ENCODE data around the gene ATP5IF1. TPM values are rescaled to one million over a fixed set of nuclear protein-coding genes. Genes with fewer than 3 reads are reported as not detected.
A peak's percentile ranks its signal among the peaks of the same experiment; 100 is the strongest.

ATP5IF1 gene
- total RNA-seq, 8 experiments from 2014 or later: 236 to 466 (median 385) TPM

DNA sequence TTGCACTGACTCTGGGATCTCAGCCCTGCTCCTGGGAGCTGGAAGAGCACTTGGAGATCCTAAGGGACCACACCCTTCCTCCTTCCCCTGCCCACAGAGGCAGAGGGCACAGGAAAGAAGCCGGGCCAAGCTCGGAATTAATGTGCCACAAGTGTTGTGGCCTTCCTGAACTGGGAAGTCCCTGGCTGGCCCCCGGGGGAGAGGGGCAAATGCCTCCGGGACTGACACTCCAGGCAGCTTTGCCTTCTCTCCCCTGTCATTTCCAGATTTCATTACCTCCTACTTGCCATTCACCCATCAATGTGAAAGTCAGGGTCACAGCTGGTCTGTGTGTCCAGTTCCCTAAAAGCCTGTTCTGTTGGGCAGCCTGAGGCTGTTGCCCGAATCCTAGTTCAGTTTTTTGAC lies 45.1 kb downstream of the ATP5IF1 start:
- ATAC-seq (replicated peaks in 6 of 8): no peak
- H3K4me1 ChIP-seq (replicated peaks in 1 of 2): no peaks in the 10 kb centered on the region
- 49 to 100% (median 96%) methylated on average over 1 to 3 of the region's 5 CpGs; no CpG with 5 or more reads in 2 of the 10 experiments for WGBS, 10 experiments
- in situ Hi-C loops (cut with MboI; ENCODE audit: low pct_unique_long_range_greater_than_20kb in 2 of 9, low sequenced_read_pairs in 9 of 9, unreplicated experiment in 9 of 9): no loop called here
- no peak overlapping the region for H3K27ac ChIP-seq
- no peak overlapping the region for H3K4me3 ChIP-seq

DNA sequence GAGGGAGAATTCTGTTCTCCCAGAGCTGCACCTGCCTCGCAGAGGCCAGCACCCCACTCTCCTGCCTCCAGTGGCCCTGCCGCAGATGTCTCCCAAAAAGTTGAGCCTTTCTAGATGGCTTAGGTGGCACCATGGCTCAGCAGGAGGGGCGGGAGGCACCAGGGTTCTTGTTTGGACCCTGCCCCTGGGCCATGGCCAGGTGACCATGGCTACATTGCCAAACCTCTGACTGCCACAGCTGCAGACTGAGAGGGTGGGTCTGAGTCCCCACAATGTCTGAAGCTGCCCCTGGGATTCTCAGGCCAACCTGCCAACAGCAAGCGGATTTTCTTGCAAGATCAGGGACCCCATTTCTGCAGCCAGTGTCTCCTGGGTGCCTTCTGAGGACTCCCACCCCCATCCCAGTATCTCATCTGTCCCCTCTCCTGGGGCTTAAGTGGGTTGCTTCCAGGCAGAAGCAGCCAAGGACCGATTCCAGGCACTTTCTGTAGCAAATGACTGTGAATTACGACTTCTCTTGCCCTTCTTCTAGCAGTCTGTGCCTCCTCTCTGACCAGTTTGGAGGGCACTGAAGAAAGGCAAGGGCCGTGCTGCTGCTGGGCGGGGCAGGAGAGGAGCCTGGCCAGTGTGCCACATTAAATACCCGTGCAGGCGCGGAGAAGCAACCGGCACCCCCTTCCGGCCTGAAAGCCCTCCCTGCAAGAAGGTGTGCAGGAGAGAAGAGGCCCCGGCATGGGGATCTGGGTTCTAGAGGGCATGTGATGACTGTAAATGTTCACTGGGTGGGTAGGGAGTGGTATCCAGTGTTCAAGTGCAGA lies 45.9 kb downstream of the ATP5IF1 start:
- H3K27ac ChIP-seq: no peak overlapping the region

DNA sequence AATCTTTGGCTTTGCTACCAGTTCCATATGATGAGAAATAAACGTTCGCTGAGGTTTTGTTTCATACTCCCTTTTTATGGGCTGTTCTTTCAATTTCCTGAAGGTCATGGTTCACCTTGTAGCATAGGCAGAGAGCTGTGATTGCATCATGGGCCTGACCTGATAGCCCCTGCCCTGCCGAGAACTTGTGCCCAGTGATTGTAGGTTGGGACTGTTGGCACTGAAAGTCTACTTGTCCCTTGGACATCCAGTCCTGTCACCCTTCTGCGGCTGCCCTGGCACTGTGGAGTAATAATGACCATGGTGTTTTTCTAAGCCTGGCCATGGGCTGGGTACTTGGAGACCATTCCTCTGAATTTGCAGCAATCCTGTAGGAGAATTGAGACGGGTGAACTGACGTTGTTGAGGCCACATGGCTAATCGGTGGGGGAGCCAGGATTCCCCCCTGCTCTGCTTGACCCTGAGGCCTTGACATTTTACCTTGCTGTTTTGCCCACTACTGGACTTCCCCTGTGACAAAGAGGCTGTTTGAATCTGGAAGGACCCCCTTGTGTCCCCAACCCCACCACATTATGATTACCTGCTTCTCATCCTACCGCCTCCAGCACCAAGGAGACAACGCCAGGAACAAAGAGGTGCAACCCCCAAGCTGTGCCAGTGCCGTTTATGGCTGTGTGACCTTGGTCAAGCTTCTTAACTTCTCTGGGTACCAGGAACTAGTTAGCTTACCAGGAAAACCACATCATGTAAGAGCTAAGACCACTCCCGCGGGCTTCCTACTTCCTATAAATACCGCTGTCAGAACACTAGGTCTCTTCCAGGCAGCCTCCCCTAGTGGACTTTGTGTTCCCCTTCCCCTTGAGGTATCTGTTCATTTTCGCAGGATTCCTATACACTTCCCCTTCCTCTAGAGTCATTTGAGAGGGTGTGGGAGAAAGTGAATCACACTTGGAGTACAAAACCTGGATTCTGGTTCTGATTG lies 46.8 kb downstream of the ATP5IF1 start:
- H3K4me1 ChIP-seq (replicated peaks in 1 of 2): no peaks in the 10 kb centered on the region
- no peak overlapping the region for H3K4me3 ChIP-seq
- ATAC-seq (replicated peaks in 6 of 8): peak in 3 of 8 experiments; percentile 8 to 26 (median 11)
- in situ Hi-C loops (cut with MboI; ENCODE audit: low pct_unique_long_range_greater_than_20kb in 2 of 9, low sequenced_read_pairs in 9 of 9, unreplicated experiment in 9 of 9): no loop called here
- 70 to 100% (median 90%) methylated on average over 1 to 10 of the region's 14 CpGs; no CpG with 5 or more reads in 3 of the 10 experiments for WGBS, 10 experiments
- no peak overlapping the region for H3K27ac ChIP-seq

More for the DNA sequence above, 45.9 kb downstream of the ATP5IF1 start:
- ATAC-seq (replicated peaks in 6 of 8): peak in 5 of 8 experiments; percentile 12 to 35 (median 21)
- no peak overlapping the region for H3K4me3 ChIP-seq
- no peaks in the 10 kb centered on the region for H3K4me1 ChIP-seq (replicated peaks in 1 of 2)
- in situ Hi-C loops (cut with MboI; ENCODE audit: low pct_unique_long_range_greater_than_20kb in 2 of 9, low sequenced_read_pairs in 9 of 9, unreplicated experiment in 9 of 9): no loop called here
- 71 to 100% (median 89%) methylated on average over 1 to 10 of the region's 14 CpGs; no CpG with 5 or more reads in 2 of the 10 experiments for WGBS, 10 experiments

DNA sequence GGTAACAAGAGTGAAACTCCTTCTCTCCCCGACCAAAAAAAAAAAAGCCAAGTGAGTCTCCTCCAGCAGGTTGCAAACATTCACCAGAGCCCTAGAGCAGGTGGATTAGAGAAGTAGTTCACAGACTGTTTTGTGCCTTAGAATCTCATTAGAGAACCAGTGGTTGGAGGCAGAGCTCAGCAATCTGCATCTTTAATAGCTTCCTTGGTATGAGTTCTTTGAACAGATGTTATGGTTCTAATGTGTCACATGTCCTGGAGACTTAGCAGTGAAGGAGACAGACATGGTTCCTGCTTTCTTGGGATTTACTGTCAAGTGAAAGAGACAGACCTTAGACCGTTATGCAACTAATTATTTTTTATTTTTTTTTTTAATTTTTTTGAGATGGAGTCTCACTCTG lies 50.2 kb downstream of the ATP5IF1 start:
- H3K27ac ChIP-seq: no peak overlapping the region
- in situ Hi-C loops (cut with MboI; ENCODE audit: low pct_unique_long_range_greater_than_20kb in 2 of 9, low sequenced_read_pairs in 9 of 9, unreplicated experiment in 9 of 9): no loop called here
- WGBS, 10 experiments: 0 to 100% (median 61%) methylated on average over 1 to 2 of the region's 2 CpGs; no CpG with 5 or more reads in 1 of the 10 experiments
- no peaks in the 10 kb centered on the region for H3K4me1 ChIP-seq (replicated peaks in 1 of 2)
- no peak overlapping the region for H3K4me3 ChIP-seq
- ATAC-seq (replicated peaks in 6 of 8): peak in 2 of 8 experiments; percentile 7 to 14

Other genes with a start within 250 kb of the ATP5IF1 start
- 10 to 100 TPM; 11.2 to 30.3 (median 19.6) TPM for gene EYA3, start 147.5 kb upstream of the ATP5IF1 start, total RNA-seq
- under 1 TPM in 7 of 8 experiments, not detected in 1; 0.16 to 0.76 (median 0.28) TPM for gene PTAFR, start 59.4 kb upstream of the ATP5IF1 start, total RNA-seq
- gene DNAJC8, start 3.1 kb upstream of the ATP5IF1 start, total RNA-seq: 100 to 1,000 TPM in 6 of 8 experiments, 10 to 100 TPM in 2; 98.2 to 153 (median 105) TPM
- 10 to 100 TPM; 18.5 to 74.0 (median 35.7) TPM for gene SESN2, start 23.4 kb downstream of the ATP5IF1 start, total RNA-seq
- gene MED18, start 92.9 kb downstream of the ATP5IF1 start, total RNA-seq: 10 to 100 TPM; 12.7 to 19.2 (median 16.4) TPM
- 10 to 100 TPM in 7 of 8 experiments, 1 to 10 TPM in 1; 5.5 to 34.1 (median 20.5) TPM for gene PHACTR4, start 133.6 kb downstream of the ATP5IF1 start, total RNA-seq

All from motor neuron (in vitro differentiated cells).